GM23338 (cell line): ENCODE data around the gene MARVELD3. TPM values are rescaled to one million over a fixed set of nuclear protein-coding genes. Genes with fewer than 3 reads are reported as not detected.

Experiments
- ATAC-seq: fragments of 200-7000 bp; cut with Tn5 transposase; 3 replicates; pipeline ENCODE4 v1.9.1; 2020
- DNase-seq: peaks from one replicate; pipeline ENCODE4 v3.0.0-alpha.2; 2015; ENCODE audit warnings: low spot score
- H2AFZ ChIP-seq: fragments of 200-600 bp; sonication (generic); 2 replicates; pipeline ENCODE4 v1.8.0; 2016; ENCODE audit warnings: antibody characterized with exemption, mild to moderate bottlenecking, moderate library complexity
- H3F3A ChIP-seq: fragments of 200-600 bp; sonication (generic); replicated peaks from 2 replicates; pipeline ENCODE4 v1.8.0; 2017; ENCODE audit warnings: antibody characterized with exemption, mixed run types, low read depth
- H3K27ac ChIP-seq: fragments of 200-600 bp; sonication (generic); 2 replicates; pipeline ENCODE4 v1.6.1; 2016; ENCODE audit warnings: low read depth
- H3K27me3 ChIP-seq: fragments of 200-600 bp; sonication (generic); 2 replicates; pipeline ENCODE4 v1.8.0; 2016; ENCODE audit warnings: mild to moderate bottlenecking, mixed run types, moderate library complexity; ENCODE audit not compliant: insufficient read depth
- H3K36me3 ChIP-seq: fragments of 200-600 bp; sonication (generic); 2 replicates; pipeline ENCODE4 v1.8.0; 2016; ENCODE audit warnings: mild to moderate bottlenecking; ENCODE audit not compliant: insufficient read depth
- H3K4me1 ChIP-seq: fragments of 200-600 bp; sonication (generic); 2 replicates; pipeline ENCODE4 v1.8.0; 2016; ENCODE audit warnings: mild to moderate bottlenecking, moderate library complexity; ENCODE audit not compliant: insufficient read depth
- H3K4me2 ChIP-seq: fragments of 200-600 bp; sonication (generic); 2 replicates; pipeline ENCODE4 v1.7.1; 2017; ENCODE audit warnings: mixed run types
- H3K4me3 ChIP-seq: fragments of 200-600 bp; sonication (generic); 2 replicates; pipeline ENCODE4 v1.6.1; 2016; ENCODE audit warnings: mixed run types
- H3K79me2 ChIP-seq: fragments of 200-600 bp; sonication (generic); replicated peaks from 2 replicates; pipeline ENCODE4 v1.8.0; 2017; ENCODE audit warnings: mild to moderate bottlenecking; ENCODE audit not compliant: insufficient read depth
- H3K9me2 ChIP-seq: fragments of 200-600 bp; sonication (generic); 2 replicates; pipeline ENCODE4 v1.8.0; 2017; ENCODE audit not compliant: insufficient read depth
- H4K20me1 ChIP-seq: fragments of 200-600 bp; sonication (generic); replicated peaks from 2 replicates; pipeline ENCODE4 v1.8.0; 2017; ENCODE audit warnings: mild to moderate bottlenecking; ENCODE audit not compliant: insufficient read depth
- H3K27ac Mint-ChIP-seq: 2 replicates; pipeline ENCODE4 v1.8.0; 2020; ENCODE audit warnings: inconsistent platforms, mild to moderate bottlenecking, moderate library complexity, mixed read lengths
- H3K27me3 Mint-ChIP-seq: 3 replicates; pipeline ENCODE4 v1.8.0; 2022; ENCODE audit warnings: low read depth, mild to moderate bottlenecking, moderate library complexity, mixed read lengths, inconsistent platforms; ENCODE audit not compliant: insufficient read depth, poor library complexity
- H3K36me3 Mint-ChIP-seq: 3 replicates; pipeline ENCODE4 v1.8.0; 2021; ENCODE audit warnings: low read depth, mild to moderate bottlenecking, inconsistent platforms, moderate library complexity, mixed read lengths
- H3K4me1 Mint-ChIP-seq: 3 replicates; pipeline ENCODE4 v1.8.0; 2020; ENCODE audit warnings: mild to moderate bottlenecking, inconsistent platforms, mixed read lengths
- H3K4me3 Mint-ChIP-seq: 3 replicates; pipeline ENCODE4 v1.8.0; 2021; ENCODE audit warnings: moderate library complexity, mild to moderate bottlenecking, inconsistent platforms, mixed read lengths
- H3K9me3 Mint-ChIP-seq: 3 replicates; pipeline ENCODE4 v1.8.0; 2020; ENCODE audit warnings: moderate library complexity, mild to moderate bottlenecking, inconsistent platforms, mixed read lengths
- CREB1 ChIP-seq: fragments of 250-450 bp; sonication (Bioruptor Pico); IDR thresholded peaks from 2 replicates; pipeline ENCODE4 v1.5.0; 2020; ENCODE audit warnings: low read depth, mild to moderate bottlenecking, moderate library complexity
- CTCF ChIP-seq, 2 experiments: fragments of 200-600 bp in 1 of 2; sonication (generic) in 1 of 2; conservative IDR thresholded peaks; 2 replicates each; pipeline versions ENCODE4 v1.5.1 to v1.6.1; 2016 to 2017; ENCODE audit warnings: antibody characterized with exemption in 2 of 2, low read depth in 2 of 2, mild to moderate bottlenecking in 2 of 2, moderate library complexity in 1 of 2
- ETS1 ChIP-seq: IDR thresholded peaks from 2 replicates; pipeline ENCODE4 v1.6.1; 2016; ENCODE audit warnings: antibody characterized with exemption
- POLR2AphosphoS5 ChIP-seq: IDR thresholded peaks from 2 replicates; pipeline ENCODE4 v1.6.1; 2016; ENCODE audit warnings: antibody characterized with exemption, low read depth
- ZNF462 ChIP-seq: fragments of 250-450 bp; sonication (Bioruptor Pico); IDR thresholded peaks from 2 replicates; pipeline ENCODE4 v1.5.0; 2020; ENCODE audit warnings: mild to moderate bottlenecking, moderate library complexity
- polyA plus RNA-seq: library from polyadenylated mRNA; unstranded; fragments of >200 nt; fragmentation: Nextera tagmentation; extraction: Ambion mirVana; gene quantifications from 2 replicates; pipeline ENCODE4 v1.2.1, GENCODE V29; 2016
- total RNA-seq: library from RNA; depleted of rRNA; stranded (reverse); fragments of >200 nt; shearing (Covaris generic); gene quantifications from 2 replicates; pipeline ENCODE4 v1.2.3, GENCODE V29; 2014

Gene MARVELD3
- total and polyA plus RNA-seq, 2 experiments from 2014 or later = 23.4 to 32.7 TPM

GRCh38 chr16:71623597-71623996 lies 2.4 kb upstream of the MARVELD3 start (continued):
- TF ChIP-seq ZNF462 (no peak), ETS1 (no peak), CREB1 (CRISPR knock-in tag) (no peak), CTCF (conservative IDR thresholded peaks at IDR 0.05; ENCODE audit: low read depth in 2 of 2) (no peak)

GRCh38 chr16:71625113-71625850 lies 702 bp upstream of the MARVELD3 start:
- H3K4me3 Mint-ChIP-seq = peak overlapping the region; percentile 92
- Histone ChIP-seq H3K4me3 (peak overlapping the region; percentile 93), H4K20me1 (0 out of 2 replicates have a peak, but pooled peaks cover 5% of the 10 kb centered on the region), H2AFZ (no peak overlapping the region), H3F3A (no peaks in the 10 kb centered on the region), H3K36me3 (0 out of 2 replicates have a peak, but pooled peaks cover 14% of the 10 kb centered on the region), H3K9me2 (0 out of 2 replicates have a peak, but pooled peaks cover 7% of the 10 kb centered on the region), H3K4me1 (peaks cover 11% of the 10 kb centered on the region), H3K79me2 (peaks cover 23% of the 10 kb centered on the region), H3K27me3 (no peaks in the 10 kb centered on the region), H3K4me2 (peak overlapping the region; percentile 83), H3K27ac (no peak overlapping the region)
- H3K27ac Mint-ChIP-seq = no peak overlapping the region
- H3K4me1 Mint-ChIP-seq = peaks cover 21% of the 10 kb centered on the region
- H3K9me3 Mint-ChIP-seq = peaks cover 4% of the 10 kb centered on the region; the same call in 1 of the 3 replicates
- no peak for ATAC-seq
- TF ChIP-seq POLR2AphosphoS5 = no peak
- H3K27me3 Mint-ChIP-seq = peaks cover 17% of the 10 kb centered on the region
- no peak for DNase-seq
- peaks cover 23% of the 10 kb centered on the region for H3K36me3 Mint-ChIP-seq
